Osteoblast (primary cell): ENCODE results near the gene TCP11L2. TPM values are rescaled to one million over a fixed set of nuclear protein-coding genes. Genes with fewer than 3 reads are reported as not detected.

ENCODE experiments used
- DNase-seq: peaks from one replicate; pipeline ENCODE4 v3.0.0; 2011; ENCODE audit warnings: low spot score, mixed read lengths; ENCODE audit not compliant: insufficient read length; ENCODE audit errors: missing footprints
- H2AFZ ChIP-seq: 2 replicates; pipeline ENCODE4 v1.6.0; 2011; ENCODE audit warnings: mild to moderate bottlenecking, low read length
- H3K27ac ChIP-seq: 2 replicates; pipeline ENCODE4 v1.5.1; 2011; ENCODE audit warnings: mild to moderate bottlenecking, low read depth, low read length, moderate library complexity
- H3K27me3 ChIP-seq: 2 replicates; pipeline ENCODE4 v1.6.0; 2012; ENCODE audit warnings: mild to moderate bottlenecking, control low read depth, inconsistent platforms, low read length, moderate library complexity; ENCODE audit not compliant: insufficient read depth
- H3K36me3 ChIP-seq: 2 replicates; pipeline ENCODE4 v1.5.1; 2011; ENCODE audit warnings: mild to moderate bottlenecking, low read length, control low read depth, moderate library complexity; ENCODE audit not compliant: insufficient read depth
- H3K4me1 ChIP-seq: 2 replicates; pipeline ENCODE4 v1.5.1; 2011; ENCODE audit warnings: mild to moderate bottlenecking, low read length, control low read depth, moderate library complexity; ENCODE audit not compliant: insufficient read depth
- H3K4me2 ChIP-seq: 2 replicates; pipeline ENCODE4 v1.6.0; 2011; ENCODE audit warnings: mild to moderate bottlenecking, low read length; ENCODE audit not compliant: insufficient read depth
- H3K4me3 ChIP-seq: fragments of 200-600 bp; sonication (generic); 3 replicates; pipeline ENCODE4 v1.5.1; 2012; ENCODE audit warnings: mild to moderate bottlenecking, low read length, inconsistent platforms; ENCODE audit not compliant: insufficient read depth
- H3K79me2 ChIP-seq: 2 replicates; pipeline ENCODE4 v1.6.0; 2012; ENCODE audit warnings: mild to moderate bottlenecking, low read length, control low read depth, inconsistent platforms; ENCODE audit not compliant: insufficient read depth
- H3K9me3 ChIP-seq: 2 replicates; pipeline ENCODE4 v1.5.1; 2011; ENCODE audit warnings: low read depth, low read length, control low read depth
- H4K20me1 ChIP-seq: 2 replicates; pipeline ENCODE4 v1.6.0; 2012; ENCODE audit warnings: mild to moderate bottlenecking, low read length, control low read depth; ENCODE audit not compliant: insufficient read depth
- CTCF ChIP-seq: IDR thresholded peaks from 2 replicates; pipeline ENCODE4 v1.5.1; 2011; ENCODE audit warnings: mild to moderate bottlenecking, low read depth, low read length, moderate library complexity; ENCODE audit errors: extremely low read depth
- total RNA-seq: library from RNA; depleted of rRNA; stranded (reverse); fragments of >200 nt; gene quantifications from 2 replicates; pipeline ENCODE4 v1.2.3, GENCODE V29; 2012

TCP11L2 gene
- total RNA-seq, 1 donor = 109 TPM

DNA sequence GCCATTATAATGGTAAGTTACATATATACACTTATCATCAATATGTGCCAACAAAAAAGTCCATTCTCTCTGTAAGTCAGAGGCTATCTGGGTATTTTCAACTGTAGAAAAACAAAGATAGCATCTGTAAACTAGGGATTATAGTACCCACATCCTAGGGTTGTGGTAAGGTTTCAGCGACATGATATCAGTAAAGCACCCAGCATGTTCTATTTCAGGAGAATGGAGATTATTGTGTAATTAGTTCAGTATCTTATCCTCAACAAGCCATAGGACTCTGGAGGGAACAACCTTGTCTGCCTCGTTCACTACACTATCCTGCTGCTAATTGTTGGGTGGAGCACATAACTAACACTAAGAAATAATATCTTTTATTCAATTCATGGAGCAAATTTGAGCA, 35.0 kb upstream of the TCP11L2 start:
- Histone ChIP-seq H2AFZ (no peak overlapping the region), H4K20me1 (no peaks in the 10 kb centered on the region), H3K9me3 (no peaks in the 10 kb centered on the region), H3K4me2 (no peak overlapping the region), H3K4me1 (no peaks in the 10 kb centered on the region), H3K79me2 (no peaks in the 10 kb centered on the region), H3K36me3 (no peaks in the 10 kb centered on the region), H3K27ac (no peak overlapping the region), H3K4me3 (no peak overlapping the region), H3K27me3 (no peaks in the 10 kb centered on the region)
- no peak for TF ChIP-seq CTCF
- no peak for DNase-seq

GRCh38 chr12:106269150-106269771, 33.3 kb upstream of the TCP11L2 start:
- no peak for TF ChIP-seq CTCF

GRCh38 chr12:106271575-106272505, 30.7 kb upstream of the TCP11L2 start:
- Histone ChIP-seq H3K4me1 (no peaks in the 10 kb centered on the region), H4K20me1 (no peaks in the 10 kb centered on the region), H2AFZ (no peak overlapping the region), H3K4me2 (no peak overlapping the region), H3K27ac (no peak overlapping the region), H3K36me3 (no peaks in the 10 kb centered on the region), H3K27me3 (no peaks in the 10 kb centered on the region), H3K4me3 (no peak overlapping the region), H3K9me3 (no peaks in the 10 kb centered on the region), H3K79me2 (no peaks in the 10 kb centered on the region)
- DNase-seq = no peak
- TF ChIP-seq CTCF = no peak

More at GRCh38 chr12:106269150-106269771, 33.3 kb upstream of the TCP11L2 start:
- Histone ChIP-seq H3K4me1 (no peaks in the 10 kb centered on the region), H3K36me3 (no peaks in the 10 kb centered on the region), H3K4me2 (no peak overlapping the region), H4K20me1 (no peaks in the 10 kb centered on the region), H3K9me3 (no peaks in the 10 kb centered on the region), H2AFZ (no peak overlapping the region), H3K79me2 (no peaks in the 10 kb centered on the region), H3K27me3 (no peaks in the 10 kb centered on the region), H3K4me3 (no peak overlapping the region), H3K27ac (no peak overlapping the region)
- no peak for DNase-seq

- Histone ChIP-seq H4K20me1 (no peaks in the 10 kb centered on the region), H3K27ac (no peak overlapping the region), H3K79me2 (no peaks in the 10 kb centered on the region), H3K4me3 (no peak overlapping the region), H3K36me3 (no peaks in the 10 kb centered on the region), H3K9me3 (no peaks in the 10 kb centered on the region), H2AFZ (no peak overlapping the region), H3K4me1 (no peaks in the 10 kb centered on the region), H3K27me3 (no peaks in the 10 kb centered on the region), H3K4me2 (no peak overlapping the region)
- DNase-seq = no peak
- TF ChIP-seq CTCF = no peak
Measured at GRCh38 chr12:106273491-106273890, 29.0 kb upstream of the TCP11L2 start.
